ENCODE measurements around the gene YOD1. TPM values are rescaled to one million over a fixed set of nuclear protein-coding genes. Genes with fewer than 3 reads are reported as not detected.
A peak's percentile ranks its signal among the peaks of the same experiment; 100 is the strongest.

YOD1 gene
- total and polyA plus RNA-seq, 2 of the 13 experiments (the other 11 are each of a cell fraction or from before 2014, with no cell fraction given) = 3.4 to 9.1 TPM

- DNase-seq (ENCODE audit: low spot score) (peak; percentile 71), ATAC-seq (peak; percentile 71), FAIRE-seq (peak; percentile 89)
- Histone ChIP-seq H3K36me3 (replicated peaks in 1 of 2; ENCODE audit: control insufficient read depth in 1 of 2, insufficient read depth in 2 of 2, low read length in 2 of 2) (no peaks in the 10 kb centered on the region), H3K79me2 (ENCODE audit: insufficient read depth, low read length) (no peaks in the 10 kb centered on the region), H3K4me1 (ENCODE audit: insufficient read depth, low read length) (peaks cover 54% of the 10 kb centered on the region), H3K9ac (ENCODE audit: insufficient read depth, low read depth, low read length) (no peak overlapping the region), H3K9me3 (ENCODE audit: low read length) (no peaks in the 10 kb centered on the region), H2AFZ (ENCODE audit: low read length) (no peak overlapping the region), H3K4me3 (replicated peaks in 1 of 3; ENCODE audit: insufficient read depth in 1 of 3, low read depth in 2 of 3, low read length in 3 of 3) (peak overlapping the region in 1 of 3 experiments; percentile 0; a peak in 1 of 6 replicates), H4K20me1 (ENCODE audit: insufficient read depth, low read length) (no peaks in the 10 kb centered on the region), H3K27ac (ENCODE audit: extremely low read length, insufficient read depth, low read length) (no peak overlapping the region), H3K27me3 (ENCODE audit: control insufficient read depth in 1 of 2, insufficient read depth in 2 of 2, low read length in 2 of 2) (no peaks in the 10 kb centered on the region; a peak in 1 of 5 replicates), H3K4me2 (ENCODE audit: low read depth, low read length) (peak overlapping the region; percentile 62)
- intact Hi-C loops (cut with micrococcal nuclease; ENCODE audit: unreplicated experiment) (loop anchor here (1.0 to 5.0 kb wide), 4 partner anchors 68 to 415 kb away; partner anchors contain the start of gene CD55), in situ Hi-C loops (cut with HindIII; ENCODE audit: extremely low pct_ligation_motif_present, low pct_unique_long_range_greater_than_20kb) (loop anchor here (5.0 kb wide), 1 partner anchor 323 kb away; no protein-coding TSS in a partner anchor)
- ChIA-PET CTCF (ENCODE audit: low intra/inter-chr PET ratio, low total read pairs) (interaction anchor here (0.8 to 4.6 kb wide), 3 partner anchors 237 to 415 kb away, joined by 3 to 26 read pairs (median 13); partner anchors contain the start of gene CD55), POLR2A (interaction anchor here (1.3 kb wide), 1 partner anchor 32 kb away, joined by 12 read pairs; the partner anchor contains the start of gene PFKFB2)
- BruUV-seq (replicated peaks) = no TSS peak
- 18% methylated on average over 8 of the region's 8 CpGs for WGBS (ENCODE audit: low lambda C conversion rate)
- TF ChIP-seq SMAD3 (CRISPR knock-in tag; IDR thresholded peaks at IDR 0.05) = 0 out of 2 replicates have a peak, but pooled peaks have one; percentile 26
- TF ChIP-seq CBFB (CRISPR knock-in tag; IDR thresholded peaks at IDR 0.05) = 0 out of 2 replicates have a peak, but pooled peaks have one; percentile 39
- 0 out of 2 replicates have a peak, but pooled peaks have one; percentile 15 for TF ChIP-seq SOX5 (CRISPR knock-in tag; IDR thresholded peaks at IDR 0.05; ENCODE audit: borderline replicate concordance)
- TF ChIP-seq CTCF (CRISPR knock-in tag; IDR thresholded peaks at IDR 0.05) = peak; percentile 86
- peak; percentile 41; the same call in 1 of the 2 replicates for TF ChIP-seq ZGPAT (CRISPR knock-in tag; IDR thresholded peaks at IDR 0.05)
- no peak for TF ChIP-seq CENPT (CRISPR knock-in tag; IDR thresholded peaks at IDR 0.05; ENCODE audit: low read depth)
- TF ChIP-seq BORCS8-MEF2B (CRISPR knock-in tag; IDR thresholded peaks at IDR 0.05) = no peak
- 0 out of 2 replicates have a peak, but pooled peaks have one; percentile 24 for TF ChIP-seq SAP130 (CRISPR knock-in tag; IDR thresholded peaks at IDR 0.05; ENCODE audit: low read depth)
- TF ChIP-seq PLRG1 (conservative IDR thresholded peaks at IDR 0.05) = no peak
- TF ChIP-seq POGZ (CRISPR knock-in tag; IDR thresholded peaks at IDR 0.05) = 0 out of 2 replicates have a peak, but pooled peaks have one; percentile 32
- no peak for TF ChIP-seq ZIK1 (CRISPR knock-in tag; IDR thresholded peaks at IDR 0.05; ENCODE audit: borderline replicate concordance, low read depth)
- TF ChIP-seq, protein P1, sequence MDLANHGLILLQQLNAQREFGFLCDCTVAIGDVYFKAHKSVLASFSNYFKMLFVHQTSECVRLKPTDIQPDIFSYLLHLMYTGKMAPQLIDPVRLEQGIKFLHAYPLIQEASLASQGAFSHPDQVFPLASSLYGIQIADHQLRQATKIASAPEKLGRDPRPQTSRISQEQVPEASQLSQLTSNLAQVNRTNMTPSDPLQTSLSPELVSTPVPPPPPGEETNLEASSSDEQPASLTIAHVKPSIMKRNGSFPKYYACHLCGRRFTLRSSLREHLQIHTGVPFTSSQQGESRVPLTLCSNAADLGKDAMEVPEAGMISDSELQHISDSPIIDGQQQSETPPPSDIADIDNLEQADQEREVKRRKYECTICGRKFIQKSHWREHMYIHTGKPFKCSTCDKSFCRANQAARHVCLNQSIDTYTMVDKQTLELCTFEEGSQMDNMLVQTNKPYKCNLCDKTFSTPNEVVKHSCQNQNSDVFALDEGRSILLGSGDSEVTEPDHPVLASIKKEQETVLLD (CRISPR knock-in tag; IDR thresholded peaks at IDR 0.05; ENCODE audit: low read depth) = no peak
- no peak for TF ChIP-seq CREB1 (IDR thresholded peaks at IDR 0.05)
- 0 out of 2 replicates have a peak, but pooled peaks have one; percentile 20 for TF ChIP-seq CREB1 (CRISPR knock-in tag; IDR thresholded peaks at IDR 0.05)
- TF ChIP-seq ZNF512B (CRISPR knock-in tag; IDR thresholded peaks at IDR 0.05; ENCODE audit: borderline replicate concordance) = no peak
These were observed 33.7 kb upstream of the YOD1 start for GRCh38 chr1:207084701-207085180.
